Measurements from ENCODE around the gene SEPTIN1. TPM values are rescaled to one million over a fixed set of nuclear protein-coding genes. Genes with fewer than 3 reads are reported as not detected.

The SEPTIN1 gene
- total and polyA plus RNA-seq, 2 of the 4 experiments (the other 2 are of a cell fraction): 0.24 TPM; not detected in 1

- Histone ChIP-seq H4K91ac (ENCODE audit: insufficient read depth, low read depth, low read length) (peak overlapping the region; percentile 81), H4K8ac (ENCODE audit: low read depth in 2 of 2, low read length in 2 of 2) (peak overlapping the region; percentile 55 to 86), H3K4ac (ENCODE audit: low read depth, low read length) (peak overlapping the region; percentile 93), H3K79me1 (ENCODE audit: low read depth in 1 of 2, low read length in 2 of 2) (peaks cover 0 to 70% of the 10 kb centered on the region in 2 experiments; a peak in 3 of 4 replicates), H3K9me3 (ENCODE audit: control insufficient read depth, insufficient read depth, low read length) (no peaks in the 10 kb centered on the region), H3K27ac (ENCODE audit: insufficient read depth, low read length) (peak overlapping the region; percentile 84), H3K23ac (ENCODE audit: low read depth, low read length) (peak overlapping the region; percentile 79), H4K5ac (ENCODE audit: low read depth, low read length) (peak overlapping the region; percentile 65), H2AFZ (replicated peaks; ENCODE audit: low read length, poor library complexity) (peak overlapping the region; percentile 99), H3K4me2 (ENCODE audit: low read depth, low read length) (peak overlapping the region; percentile 93), H3K36me3 (ENCODE audit: control insufficient read depth, insufficient read depth, low read length) (peaks cover 49% of the 10 kb centered on the region), H2BK20ac (ENCODE audit: low read depth, low read length) (no peak overlapping the region), H3K9me1 (ENCODE audit: insufficient read depth, low read length) (peaks cover 9% of the 10 kb centered on the region), H2AK9ac (replicated peaks; ENCODE audit: low read depth, low read length, poor library complexity) (peak overlapping the region; percentile 96), H2BK5ac (ENCODE audit: low read depth, low read length, poor library complexity, severe bottlenecking) (peak overlapping the region; percentile 77), H3K9ac (ENCODE audit: low read depth, low read length) (peak overlapping the region; percentile 80), H2BK120ac (ENCODE audit: low read depth, low read length) (peak overlapping the region; percentile 53; the same call in 1 of the 2 replicates), H3K14ac (replicated peaks; ENCODE audit: low read depth, low read length) (peak overlapping the region; percentile 81), H3K18ac (ENCODE audit: low read depth, low read length) (peak overlapping the region; percentile 4; the same call in 1 of the 2 replicates), H4K20me1 (ENCODE audit: insufficient read depth, low read length) (peaks cover 17% of the 10 kb centered on the region; the same call in 1 of the 2 replicates), H2AK5ac (ENCODE audit: low read depth, low read length) (peak overlapping the region; percentile 78), H2BK15ac (ENCODE audit: low read depth, low read length) (no peak overlapping the region; the same call in 2 of the 3 replicates), H3K27me3 (ENCODE audit: control insufficient read depth, insufficient read depth, low read length) (no peaks in the 10 kb centered on the region), H3K56ac (ENCODE audit: extremely low read depth, insufficient read depth, low read length) (peak overlapping the region; percentile 69), H3K4me3 (ENCODE audit: insufficient read depth, low read depth, low read length) (peak overlapping the region; percentile 70), H3K4me1 (ENCODE audit: control insufficient read depth, insufficient read depth, low read length) (peaks cover 7% of the 10 kb centered on the region; the same call in 1 of the 2 replicates)
- TF ChIP-seq CEBPB (IDR thresholded peaks at IDR 0.05; ENCODE audit: low read depth, low read length) (no peak), USF2 (IDR thresholded peaks at IDR 0.05; ENCODE audit: low read depth, low read length) (peak; percentile 78), MAZ (IDR thresholded peaks at IDR 0.05; ENCODE audit: borderline replicate concordance, low read depth, low read length) (peak; percentile 23; the same call in 1 of the 2 replicates)
- ChIA-PET POLR2A (ENCODE audit: unreplicated experiment) (no interaction called here), CTCF (no interaction called here)
- dilution Hi-C loops (cut with HindIII; ENCODE audit: low sequenced_read_pairs, unreplicated experiment) (no loop called here), intact Hi-C loops (cut with micrococcal nuclease) (no loop called here), in situ Hi-C loops (cut with MboI; ENCODE audit: low sequenced_read_pairs) (no loop called here)
- no TSS peak for BruUV-seq (replicated peaks)
- WGBS, 2 experiments (ENCODE audit: extremely low coverage in 2 of 2, insufficient read length in 1 of 2): 0% methylated on average over 14 of the region's 36 CpGs; no CpG with 5 or more reads in 1 of the 2 experiments
- ATAC-seq (ENCODE audit: low read depth): peak; percentile 46
- peak; percentile 16 for DNase-seq
Measured at GRCh38 chr16:30354423-30355143, 27.8 kb downstream of the SEPTIN1 start.

Data from IMR-90 (cell line).